ENCODE results near the gene FAM187B.

- TF ChIP-seq CTCF (IDR thresholded peaks at IDR 0.05), result no peak
- TF ChIP-seq POLR2A (IDR thresholded peaks at IDR 0.05), result no peak
Measured at GRCh38 chr19:35272954-35273649, 44.6 kb upstream of the FAM187B start.
